DOHH2 (cell line): ENCODE measurements around the gene FBXO30.

Source experiments
- H3F3A ChIP-seq: fragments of 200-600 bp; sonication (generic), shearing (Covaris generic); 2 replicates; pipeline ENCODE4 v1.6.0; 2016; ENCODE audit warnings: antibody characterized with exemption, mild to moderate bottlenecking; ENCODE audit not compliant: control insufficient read depth, insufficient read depth
- H3K27ac ChIP-seq: fragments of 200-600 bp; sonication (generic); 2 replicates; pipeline ENCODE4 v1.5.1; 2014; ENCODE audit warnings: low read depth, mild to moderate bottlenecking, low read length, moderate library complexity
- H3K27me3 ChIP-seq: fragments of 200-600 bp; sonication (generic); 2 replicates; pipeline ENCODE4 v1.6.1; 2014; ENCODE audit warnings: mild to moderate bottlenecking, low read length, mixed read lengths; ENCODE audit not compliant: control insufficient read depth
- H3K36me3 ChIP-seq: fragments of 200-600 bp; sonication (generic); 2 replicates; pipeline ENCODE4 v1.6.1; 2014; ENCODE audit warnings: mild to moderate bottlenecking, low read length, moderate library complexity, mixed read lengths; ENCODE audit not compliant: control insufficient read depth
- H3K4me1 ChIP-seq: fragments of 200-600 bp; sonication (generic); 2 replicates; pipeline ENCODE4 v1.6.1; 2014; ENCODE audit warnings: mild to moderate bottlenecking, low read length, mixed read lengths; ENCODE audit not compliant: control insufficient read depth
- H3K4me2 ChIP-seq: fragments of 200-600 bp; sonication (generic); 2 replicates; pipeline ENCODE4 v1.6.0; 2014; ENCODE audit warnings: mild to moderate bottlenecking, low read length, moderate library complexity
- H3K4me3 ChIP-seq: fragments of 200-600 bp; sonication (generic); 2 replicates; pipeline ENCODE4 v1.5.1; 2014; ENCODE audit warnings: mild to moderate bottlenecking, low read length, mixed read lengths
- H3K79me2 ChIP-seq: fragments of 200-600 bp; sonication (generic); 2 replicates; pipeline ENCODE4 v1.6.1; 2014; ENCODE audit warnings: mild to moderate bottlenecking, low read length, mixed read lengths; ENCODE audit not compliant: control insufficient read depth
- H3K9me2 ChIP-seq: fragments of 200-600 bp; sonication (generic); replicated peaks from 2 replicates; pipeline ENCODE4 v1.6.1; 2014; ENCODE audit warnings: mild to moderate bottlenecking, low read length, mixed read lengths; ENCODE audit not compliant: control insufficient read depth
- H3K9me3 ChIP-seq: fragments of 200-600 bp; sonication (generic); 2 replicates; pipeline ENCODE4 v1.6.1; 2014; ENCODE audit warnings: antibody characterized with exemption, low read length, mixed read lengths; ENCODE audit not compliant: control insufficient read depth, insufficient read depth
- H4K20me1 ChIP-seq: fragments of 200-600 bp; sonication (generic); 2 replicates; pipeline ENCODE4 v1.6.0; 2014; ENCODE audit warnings: low read depth, mild to moderate bottlenecking, antibody characterized with exemption, low read length, moderate library complexity; ENCODE audit not compliant: control insufficient read depth, insufficient read depth
- EZH2phosphoT487 ChIP-seq: fragments of 200-600 bp; sonication (generic); IDR thresholded peaks from 2 replicates; pipeline ENCODE4 v1.6.1; 2017; ENCODE audit warnings: borderline replicate concordance, mild to moderate bottlenecking, antibody characterized with exemption, low read length, moderate library complexity, mixed read lengths
- TF ChIP-seq, protein P1 (sequence below): fragments of 200-600 bp; sonication (generic); IDR thresholded peaks from one replicate; pipeline ENCODE4 v1.5.1; 2014; ENCODE audit warnings: antibody characterized with exemption, mild to moderate bottlenecking, low read depth, low read length; ENCODE audit not compliant: poor library complexity, severe bottlenecking

The FBXO30 gene

DNA sequence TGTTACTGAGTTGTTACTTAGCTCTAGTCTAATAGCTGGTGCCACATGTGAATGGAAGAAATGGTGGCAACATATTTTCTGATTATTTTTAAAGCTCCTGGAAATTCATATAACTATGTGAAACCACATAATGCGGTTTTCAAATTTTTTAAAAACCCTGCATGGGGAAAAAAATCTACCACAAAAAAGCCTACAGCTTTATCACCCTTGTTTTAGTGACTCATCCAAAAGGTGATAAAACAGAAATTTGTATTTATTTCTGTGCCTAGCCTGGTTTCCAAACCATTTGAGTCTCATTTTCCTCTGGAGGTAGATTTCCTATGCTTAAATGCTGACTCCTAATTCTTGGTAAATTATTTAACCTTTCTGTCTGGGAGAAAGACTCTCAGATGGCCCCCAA, 5.4 kb upstream of the FBXO30 start:
- no peak overlapping the region for H3K27ac ChIP-seq
- H3F3A ChIP-seq: no peaks in the 10 kb centered on the region
- H3K9me2 ChIP-seq: no peaks in the 10 kb centered on the region
- H3K9me3 ChIP-seq: no peaks in the 10 kb centered on the region
- peaks cover 7% of the 10 kb centered on the region; the same call in 1 of the 2 replicates for H3K36me3 ChIP-seq
- no peak for TF ChIP-seq EZH2phosphoT487
- TF ChIP-seq, protein P1, sequence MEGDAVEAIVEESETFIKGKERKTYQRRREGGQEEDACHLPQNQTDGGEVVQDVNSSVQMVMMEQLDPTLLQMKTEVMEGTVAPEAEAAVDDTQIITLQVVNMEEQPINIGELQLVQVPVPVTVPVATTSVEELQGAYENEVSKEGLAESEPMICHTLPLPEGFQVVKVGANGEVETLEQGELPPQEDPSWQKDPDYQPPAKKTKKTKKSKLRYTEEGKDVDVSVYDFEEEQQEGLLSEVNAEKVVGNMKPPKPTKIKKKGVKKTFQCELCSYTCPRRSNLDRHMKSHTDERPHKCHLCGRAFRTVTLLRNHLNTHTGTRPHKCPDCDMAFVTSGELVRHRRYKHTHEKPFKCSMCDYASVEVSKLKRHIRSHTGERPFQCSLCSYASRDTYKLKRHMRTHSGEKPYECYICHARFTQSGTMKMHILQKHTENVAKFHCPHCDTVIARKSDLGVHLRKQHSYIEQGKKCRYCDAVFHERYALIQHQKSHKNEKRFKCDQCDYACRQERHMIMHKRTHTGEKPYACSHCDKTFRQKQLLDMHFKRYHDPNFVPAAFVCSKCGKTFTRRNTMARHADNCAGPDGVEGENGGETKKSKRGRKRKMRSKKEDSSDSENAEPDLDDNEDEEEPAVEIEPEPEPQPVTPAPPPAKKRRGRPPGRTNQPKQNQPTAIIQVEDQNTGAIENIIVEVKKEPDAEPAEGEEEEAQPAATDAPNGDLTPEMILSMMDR: no peak
- H3K4me3 ChIP-seq: no peak overlapping the region
- no peak overlapping the region for H3K4me2 ChIP-seq
- no peaks in the 10 kb centered on the region for H3K27me3 ChIP-seq
- H3K79me2 ChIP-seq: peaks cover 16% of the 10 kb centered on the region
- peaks cover 14% of the 10 kb centered on the region for H3K4me1 ChIP-seq
- H4K20me1 ChIP-seq: no peaks in the 10 kb centered on the region

DNA sequence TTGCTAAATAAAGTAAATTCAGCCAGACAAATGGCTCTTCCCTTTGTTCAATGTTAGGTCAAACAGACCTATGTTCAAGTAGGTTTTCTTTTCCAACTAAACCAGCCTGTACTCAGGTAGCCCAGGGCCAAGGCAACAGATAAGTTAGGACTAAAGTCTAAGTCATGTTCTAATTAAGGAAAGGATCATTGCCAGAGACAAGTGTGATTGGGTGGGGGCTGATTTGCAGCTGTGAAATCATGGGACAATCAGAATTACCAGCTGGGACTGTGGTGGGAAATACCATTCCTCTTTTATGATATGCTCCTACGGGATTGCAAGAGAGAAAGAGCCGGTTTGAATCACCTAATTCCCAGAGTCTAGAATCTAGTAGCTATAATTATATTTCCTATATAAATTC, 4.2 kb upstream of the FBXO30 start:
- Histone ChIP-seq H3F3A (no peaks in the 10 kb centered on the region), H4K20me1 (no peaks in the 10 kb centered on the region), H3K79me2 (peaks cover 24% of the 10 kb centered on the region), H3K4me1 (peaks cover 14% of the 10 kb centered on the region), H3K36me3 (peaks cover 13% of the 10 kb centered on the region), H3K4me2 (no peak overlapping the region), H3K4me3 (no peak overlapping the region), H3K27me3 (no peaks in the 10 kb centered on the region), H3K9me3 (no peaks in the 10 kb centered on the region), H3K9me2 (no peaks in the 10 kb centered on the region), H3K27ac (no peak overlapping the region)
- TF ChIP-seq EZH2phosphoT487: no peak
- TF ChIP-seq, protein P1: no peak

DNA sequence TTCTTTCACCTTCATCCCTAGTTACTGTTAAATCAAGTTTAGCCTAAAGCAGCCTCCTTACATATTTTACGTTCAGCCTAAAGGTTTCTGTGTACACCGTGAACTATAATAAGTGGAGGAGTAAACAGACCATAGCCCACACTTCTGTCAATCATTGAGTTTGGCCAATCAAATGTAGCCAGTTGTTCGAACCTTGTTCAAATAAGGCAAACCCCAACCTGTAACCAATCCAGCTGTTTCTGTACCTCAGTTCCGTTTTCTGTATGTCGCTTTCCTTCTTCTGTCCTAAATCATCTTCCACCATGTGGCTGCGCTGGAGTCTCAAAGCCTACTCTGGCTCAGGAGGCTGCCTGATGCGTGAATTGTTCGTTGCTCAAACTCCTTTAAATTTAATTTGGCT, 1.8 kb upstream of the FBXO30 start:
- Histone ChIP-seq H3K36me3 (peaks cover 13% of the 10 kb centered on the region), H4K20me1 (no peaks in the 10 kb centered on the region), H3K27me3 (no peaks in the 10 kb centered on the region), H3K9me3 (no peaks in the 10 kb centered on the region), H3K4me1 (peaks cover 27% of the 10 kb centered on the region), H3K79me2 (peaks cover 48% of the 10 kb centered on the region), H3K4me2 (peak overlapping the region; percentile 76), H3K4me3 (peak overlapping the region; percentile 96), H3K27ac (no peak overlapping the region), H3F3A (no peaks in the 10 kb centered on the region), H3K9me2 (no peaks in the 10 kb centered on the region)
- TF ChIP-seq, protein P1: no peak
- TF ChIP-seq EZH2phosphoT487: no peak
